DND-41 (cell line): Measurements from ENCODE around the gene ST6GALNAC6.

ENCODE experiments used
- EZH2 ChIP-seq: IDR thresholded peaks from 3 replicates; pipeline ENCODE4 v1.6.1; 2012; ENCODE audit warnings: borderline replicate concordance, low read depth, mild to moderate bottlenecking, moderate library complexity, low read length, inconsistent platforms; ENCODE audit not compliant: severe bottlenecking
- TF ChIP-seq, protein P1 (sequence below): IDR thresholded peaks from 2 replicates; pipeline ENCODE4 v1.5.1; 2012; ENCODE audit warnings: borderline replicate concordance, low read length, moderate library complexity, mild to moderate bottlenecking; ENCODE audit not compliant: poor library complexity, severe bottlenecking; ENCODE audit errors: extremely low read depth

DNA sequence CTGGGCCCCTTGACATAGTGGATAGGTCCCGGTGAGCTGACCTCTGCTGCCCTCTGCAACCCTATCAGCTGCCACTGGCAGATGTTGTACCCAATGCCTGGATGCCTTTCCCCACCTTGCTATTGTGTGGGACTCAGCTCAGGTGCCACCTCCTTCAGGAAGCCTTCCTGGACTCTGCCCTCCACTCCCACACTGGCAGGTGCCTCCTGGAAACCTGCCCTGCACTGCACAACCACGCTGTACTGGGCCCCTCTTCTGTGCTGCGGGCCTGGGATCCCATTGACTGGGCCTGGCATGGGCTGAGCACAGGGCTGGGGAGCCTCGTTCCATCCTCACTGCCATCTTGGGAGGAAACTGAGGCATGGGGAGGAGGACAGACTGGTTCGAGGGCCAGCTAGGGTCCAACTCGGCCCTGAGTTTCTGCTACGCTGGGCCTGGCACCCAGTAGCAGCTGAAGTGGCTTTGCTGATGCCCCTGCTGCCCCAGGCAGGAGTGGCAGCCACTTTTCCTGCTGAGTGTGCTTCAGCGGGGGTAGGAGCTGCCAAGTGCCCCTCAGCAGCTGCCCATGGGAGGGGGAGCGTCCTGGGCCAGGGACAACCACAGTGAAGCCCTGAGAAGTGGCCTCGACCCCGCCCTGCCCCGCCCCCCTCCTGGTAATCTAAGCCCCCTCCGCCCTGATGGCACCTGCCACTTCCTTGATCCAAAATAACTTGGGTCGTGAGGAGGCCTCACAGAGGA is 23.2 kb downstream of the ST6GALNAC6 start:
- TF ChIP-seq, protein P1, sequence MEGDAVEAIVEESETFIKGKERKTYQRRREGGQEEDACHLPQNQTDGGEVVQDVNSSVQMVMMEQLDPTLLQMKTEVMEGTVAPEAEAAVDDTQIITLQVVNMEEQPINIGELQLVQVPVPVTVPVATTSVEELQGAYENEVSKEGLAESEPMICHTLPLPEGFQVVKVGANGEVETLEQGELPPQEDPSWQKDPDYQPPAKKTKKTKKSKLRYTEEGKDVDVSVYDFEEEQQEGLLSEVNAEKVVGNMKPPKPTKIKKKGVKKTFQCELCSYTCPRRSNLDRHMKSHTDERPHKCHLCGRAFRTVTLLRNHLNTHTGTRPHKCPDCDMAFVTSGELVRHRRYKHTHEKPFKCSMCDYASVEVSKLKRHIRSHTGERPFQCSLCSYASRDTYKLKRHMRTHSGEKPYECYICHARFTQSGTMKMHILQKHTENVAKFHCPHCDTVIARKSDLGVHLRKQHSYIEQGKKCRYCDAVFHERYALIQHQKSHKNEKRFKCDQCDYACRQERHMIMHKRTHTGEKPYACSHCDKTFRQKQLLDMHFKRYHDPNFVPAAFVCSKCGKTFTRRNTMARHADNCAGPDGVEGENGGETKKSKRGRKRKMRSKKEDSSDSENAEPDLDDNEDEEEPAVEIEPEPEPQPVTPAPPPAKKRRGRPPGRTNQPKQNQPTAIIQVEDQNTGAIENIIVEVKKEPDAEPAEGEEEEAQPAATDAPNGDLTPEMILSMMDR, result no peak
- no peak for TF ChIP-seq EZH2
